Cardiac muscle cell (in vitro differentiated cells and primary cell): ENCODE measurements around the gene RS1. TPM values are rescaled to one million over a fixed set of nuclear protein-coding genes. Genes with fewer than 3 reads are reported as not detected.

ENCODE experiments used
- DNase-seq, 2 donors: peaks; one replicate each; pipeline versions ENCODE4 v3.0.0 to v3.0.0-alpha.2; 2010 to 2017; ENCODE audit warnings: low read depth in 1 of 2, low spot score in 1 of 2
- H3K27ac ChIP-seq: fragments of 200-600 bp; sonication (generic); 2 replicates; pipeline ENCODE4 v1.5.1; 2016
- H3K27me3 ChIP-seq: fragments of 200-600 bp; sonication (generic); 2 replicates; pipeline ENCODE4 v1.6.0; 2016; ENCODE audit warnings: control low read depth
- H3K36me3 ChIP-seq: fragments of 200-600 bp; sonication (generic); 2 replicates; pipeline ENCODE4 v1.5.1; 2016; ENCODE audit warnings: control low read depth
- H3K4me1 ChIP-seq: fragments of 200-600 bp; sonication (generic); 2 replicates; pipeline ENCODE4 v1.8.1; 2017; ENCODE audit warnings: low read depth, mild to moderate bottlenecking, mixed run types
- H3K4me3 ChIP-seq: fragments of 200-600 bp; sonication (generic); 2 replicates; pipeline ENCODE4 v1.5.1; 2016; ENCODE audit warnings: mild to moderate bottlenecking
- H3K9me3 ChIP-seq: fragments of 200-600 bp; sonication (generic); 2 replicates; pipeline ENCODE4 v1.5.1; 2017; ENCODE audit warnings: low read depth, mild to moderate bottlenecking, control low read depth
- CTCF ChIP-seq: IDR thresholded peaks from 2 replicates; pipeline ENCODE4 v1.5.1; 2012; ENCODE audit warnings: low read depth, mild to moderate bottlenecking, low read length
- polyA plus RNA-seq: library from polyadenylated mRNA; unstranded; fragments of >200 nt; fragmentation: Nextera tagmentation; extraction: Ambion mirVana; gene quantifications from 2 replicates; pipeline ENCODE4 v1.2.1, GENCODE V29; 2016
- total RNA-seq: library from RNA; depleted of rRNA; stranded (reverse); fragments of >200 nt; gene quantifications from 2 replicates; pipeline ENCODE4 v1.2.3, GENCODE V29; 2016

Gene RS1
- total and polyA plus RNA-seq, 2 experiments from 2014 or later: not detected

- Histone ChIP-seq H3K9me3 (no peaks in the 10 kb centered on the region), H3K4me3 (no peak overlapping the region), H3K27me3 (no peaks in the 10 kb centered on the region), H3K36me3 (no peaks in the 10 kb centered on the region), H3K4me1 (no peaks in the 10 kb centered on the region), H3K27ac (no peak overlapping the region)
- no peak for TF ChIP-seq CTCF
- peak in 1 of 2 donors; percentile 75 for DNase-seq
These were observed 30.7 kb upstream of the RS1 start for GRCh38 chrX:18702362-18703195.

DNA sequence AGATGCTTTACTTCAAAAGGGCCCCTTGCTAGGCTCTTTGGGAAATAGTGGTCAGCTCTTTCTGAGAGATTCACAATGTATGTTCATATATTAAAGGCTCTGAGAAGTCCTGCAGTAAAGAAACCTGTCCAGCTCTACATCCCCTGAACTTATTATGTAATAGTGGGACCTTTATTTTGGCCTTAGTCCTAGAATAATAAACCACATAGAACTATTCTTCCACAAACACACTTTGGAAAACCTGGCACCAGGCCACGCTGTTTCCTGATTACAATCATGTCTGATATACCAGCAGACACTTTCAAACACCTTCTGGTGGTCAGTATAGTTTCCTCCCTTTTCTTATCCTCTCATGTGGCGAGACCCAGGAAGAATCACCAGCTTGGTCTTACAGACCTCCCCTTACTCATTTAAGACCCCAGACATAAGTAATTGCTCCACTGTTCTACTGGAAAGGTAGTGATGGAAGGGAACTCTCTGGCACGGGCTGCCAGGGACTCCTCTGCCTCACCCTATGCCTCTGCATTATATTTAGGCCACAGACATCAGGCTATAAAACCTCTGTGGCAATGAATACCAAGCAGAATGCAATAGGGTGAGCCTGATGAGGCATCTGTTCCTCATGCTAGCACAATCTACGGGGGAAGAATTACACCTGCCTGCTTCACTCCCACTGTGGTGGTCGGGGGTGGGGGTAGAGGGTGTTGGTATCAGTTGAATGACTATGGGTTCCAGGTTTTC is 29.9 kb upstream of the RS1 start:
- Histone ChIP-seq H3K4me1 (no peaks in the 10 kb centered on the region), H3K27me3 (no peaks in the 10 kb centered on the region), H3K9me3 (no peaks in the 10 kb centered on the region), H3K36me3 (no peaks in the 10 kb centered on the region), H3K4me3 (no peak overlapping the region), H3K27ac (no peak overlapping the region)
- no peak for TF ChIP-seq CTCF
- peak in 1 of 2 donors; percentile 29 for DNase-seq

GRCh38 chrX:18698737-18699650 is 27.1 kb upstream of the RS1 start:
- H3K9me3 ChIP-seq: no peaks in the 10 kb centered on the region
- H3K27ac ChIP-seq: no peak overlapping the region
- H3K36me3 ChIP-seq: no peaks in the 10 kb centered on the region
- no peak for DNase-seq
- TF ChIP-seq CTCF: no peak
- H3K4me3 ChIP-seq: no peak overlapping the region
- no peaks in the 10 kb centered on the region for H3K4me1 ChIP-seq
- H3K27me3 ChIP-seq: no peaks in the 10 kb centered on the region

GRCh38 chrX:18696653-18697052 is 24.7 kb upstream of the RS1 start:
- H3K9me3 ChIP-seq: no peaks in the 10 kb centered on the region
- H3K36me3 ChIP-seq: no peaks in the 10 kb centered on the region
- no peaks in the 10 kb centered on the region for H3K4me1 ChIP-seq
- H3K27me3 ChIP-seq: no peaks in the 10 kb centered on the region
- H3K27ac ChIP-seq: no peak overlapping the region
- DNase-seq: no peak
- TF ChIP-seq CTCF: no peak
- no peak overlapping the region for H3K4me3 ChIP-seq

DNA sequence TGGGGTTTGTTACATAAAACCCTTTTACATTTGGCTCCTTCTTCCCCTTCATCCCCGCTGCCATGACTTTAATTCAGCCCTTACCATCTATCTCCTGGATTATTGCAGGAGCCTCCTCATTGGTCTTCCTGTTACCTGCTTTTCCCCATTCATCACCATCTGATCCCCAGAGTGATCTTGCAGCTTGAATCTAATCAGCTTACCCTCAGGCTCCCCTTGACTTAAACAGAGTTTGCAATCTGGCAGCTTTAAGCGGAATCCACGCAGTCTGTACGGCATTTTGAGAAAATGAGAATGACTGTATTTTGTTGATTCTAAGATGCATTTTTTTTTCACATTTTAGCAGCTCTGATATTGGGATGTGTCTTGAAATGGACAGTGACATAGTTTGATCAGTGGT is 20.6 kb upstream of the RS1 start:
- DNase-seq: no peak

More for the DNA sequence above, 20.6 kb upstream of the RS1 start:
- Histone ChIP-seq H3K4me1 (no peaks in the 10 kb centered on the region), H3K36me3 (no peaks in the 10 kb centered on the region), H3K27ac (no peak overlapping the region), H3K9me3 (no peaks in the 10 kb centered on the region), H3K4me3 (no peak overlapping the region), H3K27me3 (no peaks in the 10 kb centered on the region)
- TF ChIP-seq CTCF: no peak
